A549 treated with CORT108297 at 1 μM for 4 hours (cell line): Measurements from ENCODE around the gene LAMA1. TPM values are rescaled to one million over a fixed set of nuclear protein-coding genes. Genes with fewer than 3 reads are reported as not detected.

Experiments
- total RNA-seq: library from RNA; stranded (reverse); fragments of 200-300 nt; extraction: Qiagen RNA extraction; gene quantifications from 5 replicates; pipeline ENCODE4 v1.2.3, GENCODE V29; 2022

The LAMA1 gene
- total RNA-seq, result 0.03 to 0.17 TPM (median 0.07 TPM) in 5 replicates

GRCh38 chr18:7117390-7118355, at the start of gene LAMA1:
TSS of gene LAMA1 (minus strand) at chr18:7117797. CDS start at chr18:7117720, 77 bp downstream.

Other genes starting within 250 kb of the LAMA1 start
- not detected in 5 replicates for gene LRRC30, start 113.3 kb upstream of the LAMA1 start, total RNA-seq